Measurements from ENCODE around the gene MTMR10. TPM values are rescaled to one million over a fixed set of nuclear protein-coding genes. Genes with fewer than 3 reads are reported as not detected.

Gene MTMR10
- total and polyA plus RNA-seq, 2 of the 4 experiments (the other 2 are of a cell fraction), result 11.2 to 13.8 TPM

- no TSS peak for BruUV-seq (replicated peaks)
- Histone ChIP-seq H3K18ac (ENCODE audit: low read depth, low read length) (no peak overlapping the region), H2AFZ (replicated peaks; ENCODE audit: low read length, poor library complexity) (peak overlapping the region; percentile 60), H3K4me2 (ENCODE audit: low read depth, low read length) (no peak overlapping the region), H3K4me1 (ENCODE audit: control insufficient read depth, insufficient read depth, low read length) (peaks cover 15% of the 10 kb centered on the region), H3K4ac (ENCODE audit: low read depth, low read length) (0 out of 2 replicates have a peak overlapping the region, but pooled peaks have one; percentile 25), H2BK15ac (ENCODE audit: low read depth, low read length) (no peak overlapping the region; the same call in 2 of the 3 replicates), H2AK5ac (ENCODE audit: low read depth, low read length) (peak overlapping the region; percentile 57; the same call in 1 of the 2 replicates), H3K14ac (replicated peaks; ENCODE audit: low read depth, low read length) (no peak overlapping the region), H4K8ac (ENCODE audit: low read depth in 2 of 2, low read length in 2 of 2) (no peak overlapping the region), H3K56ac (ENCODE audit: extremely low read depth, insufficient read depth, low read length) (no peak overlapping the region), H3K4me3 (ENCODE audit: insufficient read depth, low read depth, low read length) (no peak overlapping the region), H4K5ac (ENCODE audit: low read depth, low read length) (no peak overlapping the region), H3K79me1 (ENCODE audit: low read depth in 1 of 2, low read length in 2 of 2) (peaks cover 0 to 8% of the 10 kb centered on the region in 2 experiments; a peak in 1 of 4 replicates), H3K23ac (ENCODE audit: low read depth, low read length) (no peak overlapping the region), H2BK5ac (ENCODE audit: low read depth, low read length, poor library complexity, severe bottlenecking) (no peak overlapping the region), H3K27me3 (ENCODE audit: control insufficient read depth, insufficient read depth, low read length) (no peaks in the 10 kb centered on the region), H4K20me1 (ENCODE audit: insufficient read depth, low read length) (no peaks in the 10 kb centered on the region), H2AK9ac (replicated peaks; ENCODE audit: low read depth, low read length, poor library complexity) (no peak overlapping the region), H3K36me3 (ENCODE audit: control insufficient read depth, insufficient read depth, low read length) (no peaks in the 10 kb centered on the region), H2BK120ac (ENCODE audit: low read depth, low read length) (peak overlapping the region; percentile 99), H2BK20ac (ENCODE audit: low read depth, low read length) (peak overlapping the region; percentile 20), H3K9ac (ENCODE audit: low read depth, low read length) (no peak overlapping the region), H3K9me1 (ENCODE audit: insufficient read depth, low read length) (peaks cover 22% of the 10 kb centered on the region), H3K9me3 (ENCODE audit: control insufficient read depth, insufficient read depth, low read length) (no peaks in the 10 kb centered on the region), H3K27ac (ENCODE audit: insufficient read depth, low read length) (no peak overlapping the region), H4K91ac (ENCODE audit: insufficient read depth, low read depth, low read length) (peak overlapping the region; percentile 64; the same call in 1 of the 2 replicates)
- WGBS, 2 experiments (ENCODE audit: extremely low coverage in 2 of 2, insufficient read length in 1 of 2), result 99% methylated on average over 14 of the region's 25 CpGs; no CpG with 5 or more reads in 1 of the 2 experiments
- ChIA-PET CTCF (interaction anchor here (0.6 kb wide), 1 partner anchor 43 kb away, joined by 3 read pairs; no protein-coding TSS in a partner anchor), POLR2A (ENCODE audit: unreplicated experiment) (no interaction called here)
- intact Hi-C loops (cut with micrococcal nuclease), result no loop called here
- TF ChIP-seq USF2 (IDR thresholded peaks at IDR 0.05; ENCODE audit: low read depth, low read length), result no peak
- no peak for TF ChIP-seq MAZ (IDR thresholded peaks at IDR 0.05; ENCODE audit: borderline replicate concordance, low read depth, low read length)
- no peak for TF ChIP-seq SMC3 (IDR thresholded peaks at IDR 0.05; ENCODE audit: low read depth, low read length)
- TF ChIP-seq MAFK (IDR thresholded peaks at IDR 0.05; ENCODE audit: low read depth, low read length), result no peak
- no peak for TF ChIP-seq RFX5 (IDR thresholded peaks at IDR 0.05; ENCODE audit: low read depth, low read length)
- no peak for TF ChIP-seq POLR2A (IDR thresholded peaks at IDR 0.05; ENCODE audit: low read depth, low read length)
- TF ChIP-seq, protein P1, sequence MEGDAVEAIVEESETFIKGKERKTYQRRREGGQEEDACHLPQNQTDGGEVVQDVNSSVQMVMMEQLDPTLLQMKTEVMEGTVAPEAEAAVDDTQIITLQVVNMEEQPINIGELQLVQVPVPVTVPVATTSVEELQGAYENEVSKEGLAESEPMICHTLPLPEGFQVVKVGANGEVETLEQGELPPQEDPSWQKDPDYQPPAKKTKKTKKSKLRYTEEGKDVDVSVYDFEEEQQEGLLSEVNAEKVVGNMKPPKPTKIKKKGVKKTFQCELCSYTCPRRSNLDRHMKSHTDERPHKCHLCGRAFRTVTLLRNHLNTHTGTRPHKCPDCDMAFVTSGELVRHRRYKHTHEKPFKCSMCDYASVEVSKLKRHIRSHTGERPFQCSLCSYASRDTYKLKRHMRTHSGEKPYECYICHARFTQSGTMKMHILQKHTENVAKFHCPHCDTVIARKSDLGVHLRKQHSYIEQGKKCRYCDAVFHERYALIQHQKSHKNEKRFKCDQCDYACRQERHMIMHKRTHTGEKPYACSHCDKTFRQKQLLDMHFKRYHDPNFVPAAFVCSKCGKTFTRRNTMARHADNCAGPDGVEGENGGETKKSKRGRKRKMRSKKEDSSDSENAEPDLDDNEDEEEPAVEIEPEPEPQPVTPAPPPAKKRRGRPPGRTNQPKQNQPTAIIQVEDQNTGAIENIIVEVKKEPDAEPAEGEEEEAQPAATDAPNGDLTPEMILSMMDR (conservative IDR thresholded peaks at IDR 0.05; ENCODE audit: low read depth, low read length), result no peak
- TF ChIP-seq RAD21 (IDR thresholded peaks at IDR 0.05; ENCODE audit: low read length), result no peak
- TF ChIP-seq CEBPB (IDR thresholded peaks at IDR 0.05; ENCODE audit: low read depth, low read length), result no peak
- TF ChIP-seq FOS (IDR thresholded peaks at IDR 0.05; ENCODE audit: low read depth, low read length), result no peak
- no peak for TF ChIP-seq RCOR1 (IDR thresholded peaks at IDR 0.05; ENCODE audit: insufficient replicate concordance, low read length)
- TF ChIP-seq BHLHE40 (IDR thresholded peaks at IDR 0.05; ENCODE audit: low read depth, low read length), result no peak
- TF ChIP-seq ELK1 (IDR thresholded peaks at IDR 0.05; ENCODE audit: borderline replicate concordance, low read depth, low read length), result no peak
- in situ Hi-C loops (cut with MboI; ENCODE audit: low sequenced_read_pairs), result no loop called here
- no peak for ATAC-seq (ENCODE audit: low read depth)
- dilution Hi-C loops (cut with HindIII; ENCODE audit: low sequenced_read_pairs, unreplicated experiment), result no loop called here
- no peak for DNase-seq
Measured at GRCh38 chr15:31025996-31026395, 34.6 kb upstream of the MTMR10 start.
